Measurements from ENCODE around the gene NDC80. TPM values are rescaled to one million over a fixed set of nuclear protein-coding genes. Genes with fewer than 3 reads are reported as not detected.

Gene NDC80
- total RNA-seq, 1 donor from 2014 or later, result 98.1 TPM

DNA sequence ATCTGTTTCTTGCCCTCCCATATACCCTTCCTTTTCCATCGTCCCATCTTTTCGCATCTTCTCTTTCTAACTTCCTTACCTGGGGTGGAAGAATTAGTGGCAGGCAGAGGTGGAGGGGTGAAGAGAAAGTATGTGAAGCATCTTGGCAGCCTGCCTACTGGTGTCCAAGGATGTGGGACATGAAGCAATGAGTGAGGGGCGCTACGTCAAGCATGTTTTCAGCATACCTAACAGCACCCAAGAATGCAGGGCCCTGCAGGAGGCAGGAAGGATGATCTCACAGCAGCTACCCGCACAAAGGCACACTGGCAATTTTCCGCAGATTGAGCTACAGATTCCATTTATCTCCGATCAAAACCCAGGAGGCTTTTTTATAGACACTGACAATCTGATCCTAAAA is 42.2 kb upstream of the NDC80 start:
- H4K20me1 ChIP-seq (ENCODE audit: low read depth), result no peaks in the 10 kb centered on the region
- H3K9ac ChIP-seq, result no peak overlapping the region
- peaks cover 9% of the 10 kb centered on the region for H3K9me3 Mint-ChIP-seq
- H3K4me3 ChIP-seq, result no peak overlapping the region
- peaks cover 2% of the 10 kb centered on the region for H3K27me3 Mint-ChIP-seq (ENCODE audit: insufficient read depth, low read depth)
- no peaks in the 10 kb centered on the region for H3K36me3 ChIP-seq
- no peaks in the 10 kb centered on the region for H3K9me3 ChIP-seq (ENCODE audit: low read depth)
- H2AFZ ChIP-seq (replicated peaks), result no peak overlapping the region
- H3F3A ChIP-seq (ENCODE audit: low read depth), result no peaks in the 10 kb centered on the region
- H3K4me3 Mint-ChIP-seq, result no peak overlapping the region
- H3K79me2 ChIP-seq (ENCODE audit: low read depth), result no peaks in the 10 kb centered on the region
- no peak overlapping the region for H3K27ac Mint-ChIP-seq
- H3K36me3 Mint-ChIP-seq, result peaks cover 5% of the 10 kb centered on the region
- H3K4me2 ChIP-seq, result no peak overlapping the region
- TF ChIP-seq EZH2 (IDR thresholded peaks at IDR 0.05) (no peak), EZH2phosphoT487 (IDR thresholded peaks at IDR 0.05) (no peak)
- TF ChIP-seq, protein P1, sequence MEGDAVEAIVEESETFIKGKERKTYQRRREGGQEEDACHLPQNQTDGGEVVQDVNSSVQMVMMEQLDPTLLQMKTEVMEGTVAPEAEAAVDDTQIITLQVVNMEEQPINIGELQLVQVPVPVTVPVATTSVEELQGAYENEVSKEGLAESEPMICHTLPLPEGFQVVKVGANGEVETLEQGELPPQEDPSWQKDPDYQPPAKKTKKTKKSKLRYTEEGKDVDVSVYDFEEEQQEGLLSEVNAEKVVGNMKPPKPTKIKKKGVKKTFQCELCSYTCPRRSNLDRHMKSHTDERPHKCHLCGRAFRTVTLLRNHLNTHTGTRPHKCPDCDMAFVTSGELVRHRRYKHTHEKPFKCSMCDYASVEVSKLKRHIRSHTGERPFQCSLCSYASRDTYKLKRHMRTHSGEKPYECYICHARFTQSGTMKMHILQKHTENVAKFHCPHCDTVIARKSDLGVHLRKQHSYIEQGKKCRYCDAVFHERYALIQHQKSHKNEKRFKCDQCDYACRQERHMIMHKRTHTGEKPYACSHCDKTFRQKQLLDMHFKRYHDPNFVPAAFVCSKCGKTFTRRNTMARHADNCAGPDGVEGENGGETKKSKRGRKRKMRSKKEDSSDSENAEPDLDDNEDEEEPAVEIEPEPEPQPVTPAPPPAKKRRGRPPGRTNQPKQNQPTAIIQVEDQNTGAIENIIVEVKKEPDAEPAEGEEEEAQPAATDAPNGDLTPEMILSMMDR (IDR thresholded peaks at IDR 0.05), result no peak
- no peak for DNase-seq (ENCODE audit: low spot score)
- no peak overlapping the region for H3K27ac ChIP-seq
- no peaks in the 10 kb centered on the region for H3K4me1 Mint-ChIP-seq
- no peaks in the 10 kb centered on the region for H3K4me1 ChIP-seq
- H3K27me3 ChIP-seq, result no peaks in the 10 kb centered on the region

- Mint-ChIP-seq H3K27ac (no peak overlapping the region), H3K4me3 (no peak overlapping the region), H3K4me1 (no peaks in the 10 kb centered on the region), H3K36me3 (peaks cover 13% of the 10 kb centered on the region), H3K27me3 (ENCODE audit: insufficient read depth, low read depth) (no peaks in the 10 kb centered on the region), H3K9me3 (peaks cover 9% of the 10 kb centered on the region)
- no peaks in the 10 kb centered on the region for H3K79me2 ChIP-seq (ENCODE audit: low read depth)
- no peaks in the 10 kb centered on the region for H3K27me3 ChIP-seq
- H3K36me3 ChIP-seq, result no peaks in the 10 kb centered on the region
- H3F3A ChIP-seq (ENCODE audit: low read depth), result no peaks in the 10 kb centered on the region
- no peak overlapping the region for H3K4me2 ChIP-seq
- H3K9ac ChIP-seq, result no peak overlapping the region
- H3K4me1 ChIP-seq, result peaks cover 6% of the 10 kb centered on the region
- no peaks in the 10 kb centered on the region for H4K20me1 ChIP-seq (ENCODE audit: low read depth)
- DNase-seq (ENCODE audit: low spot score), result no peak
- H3K9me3 ChIP-seq (ENCODE audit: low read depth), result no peaks in the 10 kb centered on the region
- TF ChIP-seq EZH2phosphoT487 (IDR thresholded peaks at IDR 0.05) (no peak), EZH2 (IDR thresholded peaks at IDR 0.05) (no peak)
- TF ChIP-seq, protein P1 (IDR thresholded peaks at IDR 0.05), result no peak
- H3K4me3 ChIP-seq, result no peak overlapping the region
- H3K27ac ChIP-seq, result no peak overlapping the region
- H2AFZ ChIP-seq (replicated peaks), result no peak overlapping the region
Measured at GRCh38 chr18:2531751-2532150, 39.6 kb upstream of the NDC80 start.

DNA sequence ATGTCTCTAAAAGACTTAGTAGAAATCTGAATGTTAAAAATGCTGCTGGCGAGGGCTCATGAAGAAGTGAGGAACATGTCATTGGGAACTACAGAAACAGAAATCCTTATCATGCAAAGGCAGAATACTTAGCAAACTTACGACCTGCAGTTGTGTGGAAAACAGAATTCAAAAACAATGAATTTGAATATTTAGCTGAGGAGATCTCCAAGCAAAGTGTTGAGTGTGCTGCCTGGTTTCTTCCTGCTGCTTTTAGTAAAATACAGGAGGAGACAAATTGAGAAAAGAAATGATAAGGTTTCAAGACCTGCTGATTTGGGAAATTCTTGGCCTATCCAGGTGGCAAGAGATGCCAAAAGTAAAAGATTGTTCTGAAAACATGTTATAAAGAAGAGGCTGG is 38.6 kb upstream of the NDC80 start:
- Histone ChIP-seq H3K4me1 (peaks cover 6% of the 10 kb centered on the region), H3F3A (ENCODE audit: low read depth) (no peaks in the 10 kb centered on the region), H3K9me3 (ENCODE audit: low read depth) (no peaks in the 10 kb centered on the region), H3K27ac (no peak overlapping the region), H3K79me2 (ENCODE audit: low read depth) (no peaks in the 10 kb centered on the region), H3K27me3 (no peaks in the 10 kb centered on the region), H2AFZ (replicated peaks) (no peak overlapping the region), H4K20me1 (ENCODE audit: low read depth) (no peaks in the 10 kb centered on the region), H3K4me3 (no peak overlapping the region), H3K9ac (no peak overlapping the region), H3K36me3 (no peaks in the 10 kb centered on the region), H3K4me2 (no peak overlapping the region)
- Mint-ChIP-seq H3K9me3 (peaks cover 9% of the 10 kb centered on the region), H3K36me3 (peaks cover 13% of the 10 kb centered on the region), H3K4me3 (no peak overlapping the region), H3K27me3 (ENCODE audit: insufficient read depth, low read depth) (no peaks in the 10 kb centered on the region), H3K27ac (no peak overlapping the region), H3K4me1 (no peaks in the 10 kb centered on the region)
- TF ChIP-seq EZH2 (IDR thresholded peaks at IDR 0.05), result no peak
- TF ChIP-seq, protein P1 (IDR thresholded peaks at IDR 0.05), result no peak
- TF ChIP-seq EZH2phosphoT487 (IDR thresholded peaks at IDR 0.05), result no peak
- DNase-seq (ENCODE audit: low spot score), result no peak

Measured in neural progenitor cell (in vitro differentiated cells).